C1 segment of cervical spinal cord (tissue), 14 donors: ENCODE results near the gene KLHL18.
"Not testable (repeated sequence)": the region's sequence is repeated elsewhere in the genome, so short reads cannot be mapped to it uniquely, and the experiment has no call there.

Source experiments
- DNase-seq, 14 donors: peaks; one replicate each; lab custom pipeline; 2025; lab: John Stamatoyannopoulos, UW

KLHL18 gene

GRCh38 chr3:47359323-47359722 is 76.6 kb downstream of the KLHL18 start:
- no peak for DNase-seq

- DNase-seq: not testable (repeated sequence)
Observed at GRCh38 chr3:47360110-47360517, 77.4 kb downstream of the KLHL18 start.

GRCh38 chr3:47362701-47363100 is 80.0 kb downstream of the KLHL18 start:
- no peak for DNase-seq

GRCh38 chr3:47365213-47366153 is 82.7 kb downstream of the KLHL18 start:
- DNase-seq: peak in 2 of 14 donors; percentile 13 to 46

GRCh38 chr3:47366833-47367232 is 84.1 kb downstream of the KLHL18 start:
- DNase-seq: no peak

- no peak for DNase-seq
Observed at GRCh38 chr3:47367631-47368030, 84.9 kb downstream of the KLHL18 start.

GRCh38 chr3:47370020-47370419 is 87.3 kb downstream of the KLHL18 start:
- not testable (repeated sequence) for DNase-seq

GRCh38 chr3:47370887-47371697 is 88.3 kb downstream of the KLHL18 start:
- peak in 1 of 14 donors; percentile 4 for DNase-seq

- no peak for DNase-seq
Observed at GRCh38 chr3:47374587-47374986, 91.8 kb downstream of the KLHL18 start.

GRCh38 chr3:47376393-47376792 is 93.6 kb downstream of the KLHL18 start:
- no peak for DNase-seq

- no peak for DNase-seq
Observed at GRCh38 chr3:47377186-47377585, 94.4 kb downstream of the KLHL18 start.

GRCh38 chr3:47378869-47379268 is 96.1 kb downstream of the KLHL18 start:
- no peak for DNase-seq

GRCh38 chr3:47379411-47379899 is 96.7 kb downstream of the KLHL18 start:
- DNase-seq: no peak

GRCh38 chr3:47380026-47380600 is 97.4 kb downstream of the KLHL18 start:
- DNase-seq: peak in 1 of 14 donors; percentile 36

GRCh38 chr3:47380601-47381316 is 98.0 kb downstream of the KLHL18 start, which contains the start of gene PTPN23:
Gene PTPN23 (plus strand): TSS chr3:47381021. CDS start chr3:47381097, 76 bp downstream.
- DNase-seq: peak; percentile 97 to 100 (median 99)

GRCh38 chr3:47381317-47382157 is 98.8 kb downstream of the KLHL18 start:
- peak in 10 of 14 donors; percentile 57 to 86 (median 76) for DNase-seq

GRCh38 chr3:47384425-47384824 is 101.7 kb downstream of the KLHL18 start:
- no peak for DNase-seq

GRCh38 chr3:47385007-47385406 is 102.3 kb downstream of the KLHL18 start:
- DNase-seq: no peak

- DNase-seq: no peak
Observed at GRCh38 chr3:47385796-47386195, 103.1 kb downstream of the KLHL18 start.

GRCh38 chr3:47392933-47393332 is 110.2 kb downstream of the KLHL18 start:
- no peak for DNase-seq
